Activated effector memory CD4-positive, alpha-beta T cell treated with Interleukin-2 at 50 U/mL for 16 hours (primary cell): ENCODE data around the gene LYAR.

Source experiments
- DNase-seq: peaks from one replicate; pipeline ENCODE4 v3.0.0-alpha.2; 2020

Gene LYAR

GRCh38 chr4:4289941-4290850, at the start of gene LYAR, which contains the start of gene ZBTB49:
Gene LYAR (minus strand): TSS chr4:4290154. CDS start chr4:4283742, 6,412 bp downstream.
Gene ZBTB49 (plus strand): TSS chr4:4290251. CDS start chr4:4299946, 9,695 bp downstream.
- peak; percentile 96 for DNase-seq

GRCh38 chr4:4339504-4340085, 49.6 kb upstream of the LYAR start:
- DNase-seq, result no peak

GRCh38 chr4:4338210-4339001, 48.5 kb upstream of the LYAR start:
- no peak for DNase-seq

- peak; percentile 65 for DNase-seq
Measured at GRCh38 chr4:4334798-4335520, 45.0 kb upstream of the LYAR start.

GRCh38 chr4:4333265-4333706, 43.3 kb upstream of the LYAR start:
- no peak for DNase-seq

GRCh38 chr4:4332529-4332928, 42.6 kb upstream of the LYAR start:
- no peak for DNase-seq

GRCh38 chr4:4330794-4331193, 40.8 kb upstream of the LYAR start:
- DNase-seq, result no peak

- DNase-seq, result no peak
Measured at GRCh38 chr4:4329496-4329895, 39.5 kb upstream of the LYAR start.

- no peak for DNase-seq
Measured at GRCh38 chr4:4328840-4329239, 38.9 kb upstream of the LYAR start.

- no peak for DNase-seq
Measured at GRCh38 chr4:4328206-4328605, 38.3 kb upstream of the LYAR start.

GRCh38 chr4:4327652-4328121, 37.7 kb upstream of the LYAR start:
- no peak for DNase-seq

- DNase-seq, result no peak
Measured at GRCh38 chr4:4326166-4326565, 36.2 kb upstream of the LYAR start.

GRCh38 chr4:4325321-4325720, 35.4 kb upstream of the LYAR start:
- DNase-seq, result no peak

- DNase-seq, result no peak
Measured at GRCh38 chr4:4323705-4324534, 34.0 kb upstream of the LYAR start.

GRCh38 chr4:4321951-4322688, 32.2 kb upstream of the LYAR start:
- no peak for DNase-seq

GRCh38 chr4:4320951-4321714, 31.2 kb upstream of the LYAR start:
- no peak for DNase-seq

GRCh38 chr4:4320528-4320927, 30.6 kb upstream of the LYAR start:
- no peak for DNase-seq

- DNase-seq, result no peak
Measured at GRCh38 chr4:4317496-4318232, 27.7 kb upstream of the LYAR start.

- DNase-seq, result no peak
Measured at GRCh38 chr4:4316150-4316495, 26.2 kb upstream of the LYAR start.
